ENCODE results near the gene KDM3B.
A peak's percentile ranks its signal among the peaks of the same experiment; 100 is the strongest.

KDM3B gene

DNA sequence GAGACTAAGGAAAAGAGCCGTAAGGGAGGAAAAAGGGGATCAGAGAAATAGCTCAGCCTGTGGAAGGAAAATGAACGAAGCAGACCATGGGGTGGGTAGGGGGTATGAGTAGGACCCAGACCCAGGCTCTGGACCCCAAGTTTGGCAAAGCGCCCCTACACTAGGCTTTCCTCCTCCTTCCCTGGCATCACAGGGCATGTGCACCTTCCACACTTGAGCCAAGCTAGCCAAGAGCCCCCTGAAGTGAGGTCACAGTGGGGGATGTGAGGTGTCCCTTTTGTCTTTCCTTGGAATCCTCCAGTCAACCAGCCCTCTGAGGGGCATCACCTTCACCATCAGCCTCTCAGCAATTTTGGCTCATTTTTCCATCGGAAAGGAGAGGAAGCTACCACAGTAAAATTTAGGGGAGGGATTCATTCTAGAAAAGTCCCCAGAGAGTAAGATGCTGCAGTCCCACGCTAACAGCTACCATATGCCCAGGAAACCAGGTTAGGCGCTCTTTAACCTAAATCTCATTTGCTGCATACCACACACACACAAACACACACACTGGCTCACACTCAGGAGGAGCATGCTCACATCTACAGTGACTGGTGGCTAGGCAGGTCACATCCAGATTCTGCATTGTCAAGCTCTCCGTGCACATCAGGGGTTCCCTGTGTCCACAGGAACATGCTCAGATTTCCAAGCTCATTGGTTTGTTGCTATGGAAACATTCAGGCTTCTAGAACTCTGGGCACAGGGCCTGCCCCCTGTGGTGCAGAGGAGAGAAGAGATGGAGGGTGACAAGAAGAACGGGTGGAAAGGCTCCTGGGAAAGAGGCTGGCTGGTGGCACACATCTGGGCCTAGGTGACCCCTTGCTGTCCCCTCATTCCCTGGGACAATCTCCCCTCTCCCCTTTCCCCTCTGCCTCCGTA is 96.3 kb downstream of the KDM3B start:
- no peak for DNase-seq (ENCODE audit: insufficient read length, low spot score)
- no peak for FAIRE-seq

GRCh38 chr5:138449501-138450239 is 97.2 kb downstream of the KDM3B start:
- peak; percentile 94 for FAIRE-seq
- DNase-seq (ENCODE audit: insufficient read length, low spot score) = peak; percentile 93

DNA sequence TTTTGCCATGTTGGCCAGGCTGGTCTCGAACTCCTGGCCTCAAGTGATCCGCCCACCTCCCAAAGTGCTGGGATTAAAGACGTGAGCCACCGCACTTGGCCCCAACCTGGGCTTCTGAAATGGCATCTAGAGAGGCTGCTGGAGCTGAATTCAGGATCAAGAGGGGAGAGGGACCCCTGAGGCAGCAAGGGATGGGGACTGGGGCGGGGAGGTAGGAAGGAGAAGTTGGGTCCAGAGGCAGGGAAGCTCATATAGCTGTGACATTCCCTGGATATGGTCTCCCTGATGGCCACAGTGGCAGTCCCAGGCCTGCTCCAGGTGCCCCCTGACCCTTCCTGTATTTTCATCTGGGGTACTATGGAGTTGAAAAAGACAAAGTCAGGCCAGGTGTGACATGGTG is 98.5 kb downstream of the KDM3B start:
- FAIRE-seq (no peak), DNase-seq (ENCODE audit: insufficient read length, low spot score) (no peak)

GRCh38 chr5:138452720-138453119 is 100.2 kb downstream of the KDM3B start:
- DNase-seq (ENCODE audit: insufficient read length, low spot score) (no peak), FAIRE-seq (no peak)

GRCh38 chr5:138453590-138453989 is 101.1 kb downstream of the KDM3B start:
- DNase-seq (ENCODE audit: insufficient read length, low spot score) (no peak), FAIRE-seq (no peak)

DNA sequence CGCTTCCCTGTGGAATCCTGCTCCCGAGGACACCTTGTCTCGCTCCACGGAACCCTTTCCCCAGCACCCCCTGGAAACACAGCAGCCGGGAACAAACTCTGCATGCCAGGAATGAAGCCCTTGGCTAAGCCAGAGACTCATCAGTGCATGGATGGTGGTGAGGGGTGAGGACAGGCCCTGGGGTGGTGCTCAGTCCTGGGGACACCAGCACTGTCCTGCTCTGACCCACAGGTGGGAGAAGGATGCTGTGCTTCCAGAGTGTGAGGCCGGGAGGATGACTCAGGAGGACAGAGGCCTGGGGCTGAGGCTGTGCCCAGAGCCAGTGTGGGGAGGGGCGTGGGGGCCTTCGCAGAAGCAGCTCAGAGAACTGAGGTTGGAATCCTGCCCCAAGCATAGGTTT is 101.6 kb downstream of the KDM3B start:
- DNase-seq (ENCODE audit: insufficient read length, low spot score) (no peak), FAIRE-seq (no peak)

GRCh38 chr5:138455232-138455930 is 102.9 kb downstream of the KDM3B start:
- DNase-seq (ENCODE audit: insufficient read length, low spot score) (no peak), FAIRE-seq (no peak)

DNA sequence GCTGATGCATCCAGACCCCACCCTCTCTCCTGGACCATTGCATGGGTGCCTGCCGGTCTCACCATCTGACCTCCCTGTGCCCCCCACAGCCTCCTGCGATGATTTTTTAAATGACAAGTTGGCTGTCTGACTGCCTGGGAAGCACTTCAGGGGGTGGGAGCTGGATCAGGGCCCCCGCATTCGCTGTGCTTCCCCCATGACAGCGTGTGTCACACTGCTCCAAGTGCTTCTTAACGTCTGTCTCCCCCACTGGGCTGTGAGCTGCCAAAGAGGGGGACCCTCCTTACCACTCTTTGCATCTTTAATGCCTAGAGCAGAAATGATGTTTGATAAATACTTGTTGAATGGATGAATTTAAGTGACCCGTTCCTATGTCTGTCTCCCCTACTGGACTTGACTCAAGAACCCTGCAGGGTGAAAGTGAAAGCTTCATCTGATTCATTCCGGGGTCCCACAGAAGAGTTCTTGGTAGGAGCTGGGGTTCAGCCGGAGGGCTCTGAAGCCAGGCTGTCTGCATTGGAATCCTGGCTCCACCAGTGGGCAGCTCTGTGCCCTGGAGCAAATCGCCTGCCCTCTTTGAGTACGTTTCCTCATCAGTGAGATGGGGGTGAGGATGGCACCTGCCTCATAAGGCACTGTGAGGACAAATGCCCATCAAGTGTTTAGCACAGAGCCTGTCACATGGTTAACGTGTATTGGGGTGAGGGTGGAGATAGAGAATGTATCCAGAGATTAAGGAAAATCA is 105.2 kb downstream of the KDM3B start:
- DNase-seq (ENCODE audit: insufficient read length, low spot score) (no peak), FAIRE-seq (no peak)

GRCh38 chr5:138458384-138458783 is 105.9 kb downstream of the KDM3B start:
- no peak for FAIRE-seq

DNA sequence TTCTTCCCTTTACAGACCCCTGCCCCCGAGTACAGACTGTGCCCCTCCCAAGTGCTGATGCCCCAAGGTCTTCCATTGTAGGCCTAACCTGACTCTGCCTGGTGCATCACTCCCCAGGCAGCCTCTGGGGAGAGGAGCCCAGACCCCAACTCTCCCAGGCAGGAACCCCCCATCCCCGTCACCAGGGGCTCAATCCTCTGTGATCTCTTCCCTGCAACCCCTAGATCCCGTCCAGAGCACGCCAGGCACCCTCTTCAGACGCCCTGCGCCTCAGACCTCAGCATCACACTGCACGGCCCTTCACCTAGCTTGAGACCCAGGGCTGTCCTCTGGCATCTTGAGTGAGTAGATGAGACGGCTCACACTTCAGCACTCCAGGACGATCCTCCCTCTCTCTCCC is 106.4 kb downstream of the KDM3B start:
- FAIRE-seq (no peak), DNase-seq (ENCODE audit: insufficient read length, low spot score) (no peak)

More at GRCh38 chr5:138458384-138458783, 105.9 kb downstream of the KDM3B start:
- no peak for DNase-seq (ENCODE audit: insufficient read length, low spot score)

DNA sequence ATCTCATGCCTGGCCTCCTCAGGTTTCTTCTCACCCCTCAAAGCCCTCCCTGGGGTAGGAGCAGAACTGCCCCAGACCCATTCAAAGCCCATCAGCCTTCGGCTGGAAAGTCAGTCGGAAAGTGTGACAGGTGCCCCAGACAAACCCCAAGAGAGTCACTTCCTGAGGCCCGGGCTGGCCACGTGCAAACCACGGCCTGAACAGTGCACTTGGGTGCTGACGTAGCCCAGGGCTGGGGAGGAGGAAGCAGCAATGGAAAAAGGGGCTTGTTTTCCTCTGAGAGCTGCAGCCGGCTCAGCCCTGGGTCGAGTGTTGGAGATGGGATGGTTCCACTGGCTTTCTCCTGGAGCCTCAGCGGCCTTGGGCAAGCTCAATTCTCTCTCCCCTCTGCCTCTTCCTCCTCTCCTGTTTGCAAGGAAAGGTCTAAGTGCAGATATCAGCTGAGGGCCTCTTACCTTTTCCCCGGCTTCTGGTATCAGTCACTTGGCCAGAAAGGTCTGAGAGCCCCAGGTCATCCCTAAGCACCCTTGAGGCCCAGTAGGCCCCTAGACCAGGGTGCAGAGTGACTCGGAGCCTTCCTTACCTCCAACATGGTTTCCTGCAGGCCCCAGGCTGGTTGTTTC is 106.9 kb downstream of the KDM3B start:
- DNase-seq (ENCODE audit: insufficient read length, low spot score) (no peak), FAIRE-seq (no peak)

- FAIRE-seq (no peak), DNase-seq (ENCODE audit: insufficient read length, low spot score) (no peak)
Measured at GRCh38 chr5:138460032-138460693, 107.7 kb downstream of the KDM3B start.

DNA sequence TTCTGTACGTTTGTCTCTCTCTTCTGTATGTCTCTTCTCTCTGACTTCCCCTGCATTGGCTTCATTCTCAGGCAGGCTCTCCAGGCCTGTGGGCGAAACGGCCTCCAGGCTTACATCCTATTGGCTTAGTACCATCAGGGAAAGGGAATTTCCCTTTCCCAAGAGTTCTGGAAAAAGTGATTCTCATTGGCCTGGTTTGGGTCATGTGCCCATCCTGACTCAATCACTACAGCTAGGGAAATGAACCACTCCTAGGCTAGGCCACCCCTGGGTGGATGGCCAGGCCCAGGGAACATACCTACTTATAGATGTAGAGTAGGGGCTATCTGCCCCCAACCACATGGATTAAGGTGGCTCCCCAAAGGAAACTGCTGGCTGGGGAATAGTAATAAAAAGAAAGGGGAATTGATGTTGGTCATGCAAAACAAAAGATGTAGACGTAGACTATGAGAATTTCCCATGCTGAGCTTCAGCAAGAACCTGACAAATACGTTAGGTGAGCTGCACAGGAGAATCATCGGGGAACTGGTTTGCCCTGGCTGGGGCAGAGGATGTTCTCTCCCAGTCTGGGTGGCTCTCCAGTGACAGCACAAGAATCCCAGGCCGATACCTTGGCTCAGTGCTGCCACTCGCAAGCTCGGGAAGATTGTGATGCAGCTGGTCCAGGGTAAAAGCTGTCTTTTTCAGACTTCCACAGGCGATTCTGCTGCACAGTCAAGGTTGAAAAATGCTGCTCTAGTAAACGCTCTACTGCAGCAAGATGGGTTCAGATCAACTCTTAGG is 109.0 kb downstream of the KDM3B start:
- FAIRE-seq = no peak

DNA sequence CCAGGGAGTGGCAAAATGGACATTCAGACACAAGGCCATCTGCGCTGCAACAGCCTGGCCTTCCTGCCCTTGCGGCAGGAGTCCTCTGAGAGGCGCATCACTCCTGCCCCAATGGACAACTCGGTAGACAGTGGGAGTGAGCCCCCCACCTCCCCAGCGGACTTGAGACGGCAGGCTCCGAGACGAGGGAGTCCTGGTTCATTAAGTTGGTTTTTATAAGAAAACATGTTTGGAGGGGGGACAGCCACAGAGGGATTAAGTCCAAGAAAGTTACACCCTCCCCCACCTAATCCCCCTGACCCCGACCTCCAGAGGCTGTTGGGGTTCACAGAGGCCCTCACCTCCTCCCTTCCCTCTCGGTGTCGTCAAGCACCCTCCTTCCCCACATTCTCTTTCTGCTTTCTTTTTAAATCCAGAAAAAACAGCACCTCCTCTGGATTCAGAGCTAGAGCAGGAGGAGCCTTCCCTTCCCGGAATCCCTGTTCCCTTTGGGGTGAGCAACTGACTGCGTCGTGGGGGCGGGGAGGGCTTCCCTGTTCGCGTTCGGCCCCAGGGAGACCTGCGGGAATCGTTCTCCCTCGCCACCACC is 111.0 kb downstream of the KDM3B start:
- FAIRE-seq = no peak
- no peak for DNase-seq (ENCODE audit: insufficient read length, low spot score)

More for the DNA sequence above, 109.0 kb downstream of the KDM3B start:
- no peak for DNase-seq (ENCODE audit: insufficient read length, low spot score)

GRCh38 chr5:138464008-138464387 is 111.5 kb downstream of the KDM3B start:
- FAIRE-seq (peak; percentile 81), DNase-seq (ENCODE audit: insufficient read length, low spot score) (peak; percentile 93)

DNA sequence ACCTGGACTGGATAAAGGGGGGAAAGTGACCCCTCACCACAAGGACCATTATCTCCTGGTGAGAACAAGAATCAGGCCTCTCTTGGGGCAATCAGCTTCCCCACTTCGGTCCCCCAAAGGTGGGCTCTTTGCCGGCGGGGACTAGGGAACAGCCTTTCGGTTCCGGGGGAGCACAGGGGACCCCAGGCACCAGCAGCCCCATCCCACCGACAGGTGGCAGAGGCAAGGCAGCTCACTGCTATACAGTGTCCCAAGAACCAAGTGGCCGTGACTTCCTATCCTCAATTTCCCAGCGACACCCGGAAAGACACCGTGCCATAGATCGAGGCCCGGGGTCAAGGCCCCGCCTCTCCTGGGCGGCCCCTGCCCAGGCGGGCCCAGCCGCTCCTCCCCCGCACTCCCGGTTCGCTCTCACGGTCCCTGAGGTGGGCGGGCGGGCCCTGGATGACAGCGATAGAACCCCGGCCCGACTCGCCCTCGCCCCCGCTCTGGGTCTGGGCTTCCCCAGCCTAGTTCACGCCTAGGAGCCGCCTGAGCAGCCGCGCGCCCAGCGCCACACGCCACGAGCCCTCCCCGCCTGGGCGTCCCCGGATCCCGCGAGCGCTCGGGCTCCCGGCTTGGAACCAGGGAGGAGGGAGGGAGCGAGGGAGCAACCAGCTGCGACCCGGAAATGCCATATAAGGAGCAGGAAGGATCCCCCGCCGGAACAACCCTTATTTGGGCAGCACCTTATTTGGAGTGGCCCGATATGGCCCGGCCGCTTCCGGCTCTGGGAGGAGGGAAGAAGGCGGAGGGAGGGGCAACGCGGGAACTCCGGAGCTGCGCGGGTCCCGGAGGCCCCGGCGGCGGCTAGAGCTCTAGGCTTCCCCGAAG is 112.1 kb downstream of the KDM3B start:
- DNase-seq (ENCODE audit: insufficient read length, low spot score) = peak; percentile 82
- FAIRE-seq = peak; percentile 77

Measured in HTR-8/SVneo (cell line).